HG02870 (cell line): Measurements from ENCODE around the gene RARB.

Experiments used
- ATAC-seq: cut with Tn5 transposase; IDR thresholded peaks from one replicate; pipeline ENCODE4 v1.9.1; 2021; ENCODE audit warnings: mild to moderate bottlenecking, moderate library complexity; ENCODE audit not compliant: unreplicated experiment

Gene RARB

DNA sequence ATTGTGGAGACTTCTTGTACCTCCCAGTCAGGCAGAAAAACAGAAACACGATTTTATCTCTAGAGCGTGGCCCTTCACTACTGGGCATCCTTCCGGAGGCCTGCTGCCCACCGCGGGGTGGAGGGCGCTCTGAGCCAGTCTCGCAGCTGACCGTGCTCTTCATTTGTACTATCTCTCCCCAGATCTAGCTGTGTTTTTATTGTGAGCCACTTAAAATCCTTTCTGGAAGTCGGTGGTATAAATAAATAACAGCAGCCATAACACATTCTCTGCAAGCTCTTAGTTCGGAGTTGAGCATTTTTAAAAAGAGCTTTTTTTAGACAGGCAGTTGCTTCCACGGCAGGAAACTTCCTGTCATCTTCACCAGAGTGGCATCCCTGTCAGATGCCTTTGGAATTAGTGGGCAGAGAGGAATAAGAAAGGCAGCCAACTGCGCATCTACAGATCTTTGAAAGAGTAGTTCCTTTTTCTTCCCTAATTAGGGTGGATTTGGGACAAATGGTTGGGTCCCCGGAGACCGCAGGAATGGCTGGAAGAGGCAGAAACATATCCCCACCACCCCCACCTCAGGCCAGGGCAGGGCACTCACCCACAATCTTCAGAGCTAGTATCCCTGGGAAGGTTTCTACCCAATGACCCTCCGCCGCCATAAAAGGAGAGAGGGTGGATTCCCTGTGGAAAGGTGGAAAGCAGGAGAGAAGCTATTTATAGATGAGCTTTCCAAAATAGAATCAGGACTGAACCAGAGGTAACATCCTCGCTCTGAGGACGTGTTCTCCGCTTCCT lies 145.5 kb downstream of the RARB start:
- ATAC-seq: no peak

DNA sequence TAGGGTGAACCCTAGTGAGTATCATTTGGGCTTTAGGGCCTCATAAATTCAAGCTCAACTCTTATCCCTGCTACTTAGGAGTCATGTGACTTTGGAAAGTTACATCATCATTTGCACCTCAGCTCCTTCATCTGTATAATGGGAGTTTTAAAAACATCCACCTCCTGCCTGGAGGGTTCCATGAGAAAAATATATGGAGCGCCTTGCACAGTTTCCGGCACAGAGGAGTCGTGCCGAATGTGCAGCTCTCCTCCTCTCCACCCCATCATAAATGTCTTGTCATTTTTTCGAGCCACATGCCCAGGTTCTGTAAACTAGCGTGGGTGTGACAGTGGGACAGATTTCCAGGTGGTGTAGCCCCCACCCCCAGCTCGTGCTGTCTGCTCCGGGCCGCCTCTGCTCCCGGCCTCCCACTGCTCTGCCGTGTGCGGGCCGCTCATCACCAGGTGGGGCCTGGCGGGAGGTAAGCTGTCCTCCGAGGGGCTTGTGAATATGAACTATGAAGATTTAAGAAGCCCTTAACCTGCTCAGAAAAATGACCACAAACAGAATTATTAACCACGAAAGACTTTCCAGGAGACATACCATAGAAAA lies 146.2 kb downstream of the RARB start:
- no peak for ATAC-seq

DNA sequence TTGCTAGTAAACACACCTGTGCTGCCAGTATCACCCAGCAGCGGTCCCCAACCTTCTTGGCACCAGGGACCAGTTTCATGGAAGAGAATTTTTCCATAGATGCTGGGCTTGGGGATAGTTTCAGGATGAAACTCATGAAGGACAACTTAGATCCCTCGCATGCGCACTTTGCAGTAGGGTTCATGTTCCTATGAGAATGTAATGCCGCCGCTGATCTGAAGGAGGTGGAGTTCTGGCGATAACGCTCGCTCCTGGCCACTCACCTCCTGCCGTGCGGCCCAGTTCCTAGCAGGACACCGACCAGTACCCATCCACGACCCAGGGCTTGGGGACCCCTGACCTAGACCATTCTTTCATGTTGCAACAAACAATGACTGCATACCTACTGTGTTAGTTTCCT lies 146.9 kb downstream of the RARB start:
- ATAC-seq: no peak

DNA sequence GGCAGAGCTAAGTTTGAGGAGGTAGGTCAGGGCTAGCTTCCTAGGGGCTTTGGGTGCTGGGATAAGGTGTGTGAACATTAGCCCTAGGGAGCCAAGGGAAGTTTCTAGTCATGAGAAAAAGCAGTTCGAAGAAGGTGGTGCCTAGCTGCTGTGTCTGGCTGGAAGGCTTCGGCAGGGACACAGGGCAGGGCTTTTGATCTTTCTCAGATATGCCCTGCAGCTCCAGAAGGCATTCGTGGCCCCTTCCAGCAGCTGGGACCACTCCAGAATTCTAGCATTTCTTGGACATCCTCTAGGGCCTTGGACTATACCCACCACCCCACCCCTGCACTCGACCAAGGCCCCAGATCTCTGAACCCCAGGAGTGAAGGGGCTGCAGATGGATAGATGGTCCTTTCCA lies 148.1 kb downstream of the RARB start:
- no peak for ATAC-seq

DNA sequence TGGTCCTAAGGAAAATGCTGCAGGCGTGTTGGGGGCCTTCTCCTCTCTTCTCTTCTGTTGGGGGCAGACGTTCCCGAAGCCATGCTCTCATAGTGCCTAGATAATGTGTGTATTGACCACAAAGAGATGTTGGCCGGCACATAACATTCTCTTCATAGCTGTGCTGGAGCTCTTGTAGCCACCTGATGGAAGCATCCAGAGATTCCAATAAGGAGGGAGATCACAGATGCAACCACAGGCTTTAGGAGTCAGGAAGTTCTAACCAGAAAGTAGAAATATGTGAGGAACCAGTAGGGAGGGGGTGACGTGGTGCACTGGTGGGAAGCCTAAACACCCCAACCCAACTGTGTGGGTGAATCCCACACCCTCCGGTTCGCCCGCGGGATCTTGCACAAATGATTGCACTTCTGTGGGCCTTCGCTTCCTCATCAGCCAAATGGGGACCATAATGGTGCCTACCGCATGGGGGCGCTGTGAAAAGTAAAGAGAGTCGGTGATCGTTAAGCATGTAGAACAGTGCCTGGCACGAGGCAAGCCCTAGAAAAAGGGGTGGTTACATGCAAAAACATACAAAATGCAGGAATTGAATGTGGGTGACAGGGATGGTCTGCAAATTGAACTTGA lies 148.9 kb downstream of the RARB start:
- ATAC-seq: no peak

DNA sequence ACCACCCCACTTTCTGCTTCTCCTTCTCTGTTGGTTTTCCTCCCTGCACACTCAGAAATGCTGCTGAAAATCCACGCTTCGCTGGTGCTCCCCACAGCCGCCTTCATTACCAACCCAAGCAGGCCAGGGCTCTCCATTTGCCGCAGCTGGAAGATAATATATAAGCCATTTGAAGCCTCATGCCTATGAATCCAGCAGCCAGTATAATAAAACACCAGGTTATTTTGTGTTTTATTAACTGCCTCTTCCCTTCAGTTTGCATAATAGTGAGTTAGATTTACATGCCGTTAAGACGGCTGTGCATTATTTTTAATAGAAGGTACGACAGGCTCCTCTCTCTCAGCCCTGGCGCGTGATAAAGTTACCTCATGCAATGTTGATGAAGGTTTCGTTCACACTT lies 150.0 kb downstream of the RARB start:
- ATAC-seq: no peak

DNA sequence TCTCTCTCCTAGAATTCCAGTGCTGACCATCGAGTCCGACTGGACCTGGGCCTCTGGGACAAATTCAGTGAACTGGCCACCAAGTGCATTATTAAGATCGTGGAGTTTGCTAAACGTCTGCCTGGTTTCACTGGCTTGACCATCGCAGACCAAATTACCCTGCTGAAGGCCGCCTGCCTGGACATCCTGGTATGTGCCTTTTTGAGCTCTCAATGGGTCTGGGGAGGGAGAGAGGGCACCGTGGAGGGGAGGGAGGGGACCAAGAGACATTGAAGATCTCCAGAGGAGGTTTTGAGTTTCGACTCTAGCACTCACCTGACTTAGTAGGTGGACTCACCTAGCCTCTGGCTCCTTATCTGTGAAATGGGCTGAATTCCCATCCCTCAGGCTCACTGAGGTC lies 152.5 kb downstream of the RARB start:
- no peak for ATAC-seq

DNA sequence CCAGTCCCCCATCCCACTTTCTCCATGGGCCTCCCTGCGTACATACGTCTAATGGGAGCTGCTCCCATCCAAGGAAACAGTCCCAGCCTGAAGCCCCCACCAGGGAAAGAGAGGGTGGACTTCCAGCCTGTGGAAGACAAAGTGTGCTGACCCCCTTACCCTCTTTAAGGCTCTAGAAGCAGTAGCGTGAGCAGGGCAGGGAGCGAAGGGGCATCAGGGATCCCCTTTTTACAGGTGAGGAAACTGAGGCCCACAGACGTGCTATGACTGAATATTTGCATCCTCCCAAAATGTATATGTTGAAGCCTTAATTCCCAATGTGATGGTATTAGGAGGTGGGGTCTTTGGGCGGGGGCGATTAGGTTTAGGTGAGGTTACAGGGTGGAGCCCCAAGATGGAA lies 153.3 kb downstream of the RARB start:
- ATAC-seq: no peak

DNA sequence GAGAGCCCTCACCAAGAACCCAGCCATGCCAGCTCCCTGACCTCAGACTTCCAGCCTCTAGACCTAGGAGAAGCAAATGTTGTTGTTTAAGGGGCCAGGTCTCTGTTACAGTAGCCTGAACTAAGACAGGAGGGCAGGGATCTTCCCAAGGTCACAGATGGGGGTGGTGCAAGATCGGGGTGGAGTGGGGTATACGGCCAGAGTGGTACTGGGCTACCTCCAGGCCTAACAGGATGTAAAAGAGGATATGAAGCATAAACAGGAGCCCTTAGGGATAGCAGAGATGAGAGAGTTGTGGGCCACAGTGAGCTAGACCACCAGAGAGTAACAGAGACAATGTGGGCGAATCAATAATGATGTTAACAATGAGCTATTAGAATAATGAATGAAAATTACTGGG lies 153.8 kb downstream of the RARB start:
- no peak for ATAC-seq

DNA sequence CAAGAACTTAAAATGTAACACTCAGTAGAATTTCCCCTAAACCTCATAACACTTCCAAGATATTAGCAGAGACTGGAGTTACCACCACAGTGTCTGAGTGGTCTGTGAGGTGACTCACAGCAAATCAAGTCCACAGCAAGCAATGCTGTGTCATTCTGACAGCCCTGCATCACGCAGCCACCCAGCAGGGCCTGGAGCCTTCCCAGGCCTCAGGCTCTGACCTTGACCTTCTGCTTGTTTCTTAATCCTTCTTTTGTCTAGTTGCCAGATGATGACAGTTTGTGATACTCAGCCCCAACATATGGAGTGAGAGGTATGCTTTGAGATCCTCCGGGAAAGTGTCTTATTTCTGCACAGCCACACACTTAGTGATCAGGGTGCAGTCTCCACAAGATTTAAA lies 154.2 kb downstream of the RARB start:
- ATAC-seq: no peak

DNA sequence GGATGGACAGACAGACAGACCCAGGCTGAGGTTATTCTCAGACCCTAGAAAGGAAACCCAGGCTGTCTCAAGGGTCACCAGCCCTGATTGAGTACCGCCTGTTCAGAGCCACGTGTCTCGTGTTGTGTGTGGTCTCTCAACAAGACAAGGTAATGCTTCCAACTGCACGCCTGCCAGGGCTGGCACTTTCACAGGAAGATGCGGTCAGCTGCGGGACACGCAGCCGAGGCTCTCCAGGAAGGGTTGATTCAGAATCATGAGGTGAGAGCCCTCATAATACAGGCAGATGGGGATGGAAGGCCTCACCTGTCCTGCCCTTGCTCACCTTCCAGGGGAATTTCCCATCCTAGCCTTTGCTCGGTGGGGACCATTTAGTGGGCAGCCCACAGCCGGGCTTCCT lies 155.3 kb downstream of the RARB start:
- no peak for ATAC-seq

DNA sequence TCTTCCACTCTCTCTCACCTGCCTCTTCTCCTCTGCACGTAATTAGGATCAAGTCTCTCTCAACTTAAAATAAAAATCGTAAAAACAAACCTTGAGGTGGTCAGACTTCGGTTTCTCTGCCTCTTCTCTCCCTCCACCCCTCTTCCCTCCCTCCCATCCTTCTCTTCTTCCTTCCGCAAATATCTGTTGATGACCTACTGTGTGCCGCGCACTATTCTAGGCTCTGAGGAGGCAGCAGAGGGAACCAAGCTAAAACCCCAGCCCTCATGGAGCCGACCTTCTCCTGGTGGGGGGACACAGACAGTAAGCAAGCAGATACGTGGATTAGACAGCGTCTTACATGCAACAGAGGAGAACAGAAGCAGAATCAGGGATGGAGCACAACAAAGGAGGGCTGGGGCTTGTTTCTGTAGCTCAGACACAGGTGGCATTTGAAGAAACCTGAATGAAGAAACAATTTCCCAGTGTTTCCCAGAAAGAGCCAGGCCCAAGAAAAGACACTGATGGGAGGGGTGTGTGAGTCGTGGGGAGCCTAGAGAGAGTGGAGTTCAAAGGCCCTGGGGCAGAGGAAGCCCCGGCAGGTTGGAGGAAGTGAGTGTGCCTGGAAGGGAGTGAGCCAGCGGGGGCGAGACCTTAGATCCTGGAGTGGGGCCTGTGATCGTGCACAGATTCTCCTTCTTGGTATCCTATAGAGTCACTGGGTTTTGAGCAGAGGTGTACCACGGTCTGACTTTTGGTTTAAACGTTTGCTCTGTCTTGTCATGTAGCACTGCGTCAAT lies 156.1 kb downstream of the RARB start:
- no peak for ATAC-seq

DNA sequence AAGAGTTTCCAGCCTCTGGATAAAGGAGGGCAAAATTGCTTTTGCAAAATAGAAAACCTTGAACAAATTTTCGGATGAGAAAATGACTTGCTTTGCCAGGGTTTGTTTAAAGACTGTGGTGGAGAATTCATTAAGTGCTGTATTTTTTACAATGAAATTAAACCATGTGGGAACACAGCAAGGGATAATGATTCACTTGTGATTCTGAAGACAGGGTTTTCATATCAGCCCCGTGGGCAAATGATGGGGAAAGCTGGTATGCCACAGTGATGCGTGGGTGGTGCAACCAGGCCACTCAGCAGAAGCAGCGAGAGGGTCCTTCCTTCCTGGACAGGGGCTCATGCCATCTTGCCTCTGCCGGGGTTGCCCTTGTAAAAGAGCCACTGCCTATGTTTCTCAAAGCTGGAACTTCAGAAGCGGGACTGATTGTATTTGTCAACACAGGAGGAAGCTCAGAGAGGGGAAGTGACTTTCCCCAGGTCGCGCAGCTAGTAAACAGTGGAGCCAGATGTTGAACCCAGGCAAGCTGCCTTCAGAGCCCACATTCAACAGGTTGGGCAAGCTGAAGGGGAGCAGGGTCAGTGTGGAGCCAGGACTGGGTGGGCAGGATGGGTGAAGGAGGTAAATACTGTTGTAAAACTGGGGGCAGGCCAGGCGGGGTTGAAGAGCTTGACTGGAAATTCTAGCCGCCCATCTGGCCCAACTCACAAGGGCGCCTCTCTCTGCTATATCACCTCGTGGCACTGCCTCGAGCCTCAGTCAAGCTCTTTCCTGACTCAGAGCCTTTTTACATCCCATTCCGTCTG lies 157.5 kb downstream of the RARB start:
- ATAC-seq: no peak

DNA sequence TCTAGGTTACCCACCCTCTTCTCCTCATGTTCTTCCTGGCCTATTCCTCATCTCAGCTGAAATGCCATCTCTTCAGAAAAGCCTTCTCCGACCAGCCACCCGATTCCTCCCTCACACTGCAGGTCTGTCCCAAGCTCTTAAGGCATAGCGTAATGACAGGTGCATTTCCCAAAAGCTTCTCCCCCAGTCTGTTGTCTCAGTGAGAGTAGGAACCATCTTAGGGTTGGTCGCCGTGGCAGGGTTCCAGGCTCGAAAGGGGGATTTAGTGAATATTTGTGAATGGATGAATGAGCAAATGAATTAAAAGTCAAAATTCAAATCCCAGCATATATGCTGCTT lies 158.1 kb downstream of the RARB start:
- ATAC-seq: no peak

DNA sequence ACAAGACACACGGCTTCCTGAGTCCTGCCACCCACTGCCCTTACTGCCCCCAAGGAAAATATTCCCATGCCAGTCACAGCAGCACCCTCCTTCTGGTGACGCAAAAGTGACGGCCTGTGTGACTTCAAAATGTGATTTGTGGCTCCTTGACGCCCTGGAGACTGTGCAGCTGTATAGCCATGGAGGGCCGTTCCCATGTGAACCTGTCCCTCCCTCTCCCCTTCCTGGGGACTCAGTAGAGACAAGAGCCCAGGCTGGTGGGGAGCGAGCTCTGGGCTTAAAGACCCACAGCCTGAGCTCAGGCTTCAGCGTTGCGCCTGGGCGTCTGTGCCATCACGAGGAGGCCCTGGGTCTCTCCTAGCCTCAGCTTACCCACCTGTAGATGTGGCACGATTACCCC lies 158.5 kb downstream of the RARB start:
- ATAC-seq: no peak

DNA sequence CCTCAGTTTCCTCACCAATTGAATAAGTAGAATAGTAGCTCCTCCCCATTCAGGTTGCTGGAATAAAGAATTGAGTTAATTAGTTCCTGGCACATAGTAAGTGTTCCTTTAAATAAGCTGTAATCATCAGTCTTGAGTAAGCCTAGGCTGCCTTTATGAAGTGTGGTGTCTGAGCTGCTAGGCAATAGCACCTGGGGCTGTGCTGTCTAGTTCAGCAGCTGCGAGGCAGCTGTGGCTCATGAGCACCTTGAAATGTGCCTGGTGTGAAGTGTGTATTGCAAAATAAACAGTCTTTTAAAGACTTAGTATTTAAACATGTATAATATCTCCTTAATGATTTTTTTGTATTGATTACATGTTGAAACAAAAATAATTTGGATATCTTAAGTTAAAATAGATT lies 159.0 kb downstream of the RARB start:
- ATAC-seq: no peak

DNA sequence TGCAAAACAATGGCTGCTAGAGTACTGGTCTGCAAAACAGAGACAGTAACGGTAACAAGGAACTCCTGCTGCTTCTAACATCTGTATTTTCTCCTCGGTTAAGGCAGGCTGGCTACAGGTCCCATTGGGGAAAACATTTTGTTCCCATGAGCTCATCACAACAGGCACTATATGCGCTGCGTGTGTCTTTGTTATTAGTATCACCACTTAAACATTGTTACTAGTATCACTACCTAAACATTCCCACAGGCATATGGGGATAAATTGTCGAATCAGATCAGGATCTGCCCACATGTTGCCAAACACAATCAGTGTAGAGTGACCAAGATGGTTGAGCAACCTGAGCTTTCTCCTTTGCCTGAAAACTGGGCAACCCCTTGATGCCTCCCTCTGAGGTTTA lies 159.5 kb downstream of the RARB start:
- ATAC-seq: no peak

DNA sequence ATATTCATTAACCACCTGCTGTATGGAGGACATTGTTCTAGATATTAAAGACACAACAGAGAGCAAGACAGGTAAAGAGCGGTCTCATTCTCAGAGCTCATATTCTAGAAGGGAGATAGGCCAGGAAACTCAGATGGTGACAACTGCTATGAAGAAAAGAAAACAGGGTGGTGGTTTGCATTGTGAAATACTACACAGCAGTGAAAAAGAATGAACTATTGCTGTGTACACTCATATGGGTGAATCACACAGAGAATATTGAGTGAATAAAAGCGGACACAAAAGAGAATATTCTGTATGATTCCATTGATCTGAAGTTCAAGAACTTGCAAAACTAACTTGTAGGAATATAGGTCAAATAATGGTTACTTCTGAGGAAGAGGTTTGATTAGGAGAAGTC lies 159.9 kb downstream of the RARB start:
- ATAC-seq: no peak

DNA sequence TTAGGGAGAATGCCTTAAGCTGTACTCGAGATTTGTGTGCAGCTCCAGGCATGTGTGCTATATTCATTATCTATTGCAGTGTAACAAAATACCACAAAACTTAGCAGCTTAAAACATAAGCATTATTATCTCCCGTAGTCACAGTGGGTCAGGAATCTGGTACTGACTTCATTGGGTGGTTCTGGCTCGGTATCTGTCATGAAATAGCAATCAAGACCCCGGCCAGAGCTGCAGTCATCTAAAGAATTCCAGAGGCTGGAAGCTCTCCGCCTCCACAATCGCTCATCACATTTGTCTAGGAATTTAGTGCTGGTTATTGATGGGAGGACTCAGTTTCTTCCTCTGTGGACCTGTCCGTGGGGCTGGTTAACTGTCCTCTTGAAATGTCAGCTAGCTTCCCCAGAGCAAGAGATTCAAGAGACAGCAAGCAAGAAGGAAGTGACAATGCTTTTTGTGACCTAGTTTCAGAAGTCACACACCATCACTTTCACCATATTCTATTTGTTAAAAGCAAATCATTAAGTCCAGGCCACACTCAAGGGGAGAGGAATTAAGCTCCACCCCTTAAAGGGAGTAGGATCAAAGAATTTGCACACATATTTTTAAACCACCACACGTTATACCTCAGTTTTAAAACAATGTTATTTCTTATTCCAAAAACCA lies 160.5 kb downstream of the RARB start:
- no peak for ATAC-seq

DNA sequence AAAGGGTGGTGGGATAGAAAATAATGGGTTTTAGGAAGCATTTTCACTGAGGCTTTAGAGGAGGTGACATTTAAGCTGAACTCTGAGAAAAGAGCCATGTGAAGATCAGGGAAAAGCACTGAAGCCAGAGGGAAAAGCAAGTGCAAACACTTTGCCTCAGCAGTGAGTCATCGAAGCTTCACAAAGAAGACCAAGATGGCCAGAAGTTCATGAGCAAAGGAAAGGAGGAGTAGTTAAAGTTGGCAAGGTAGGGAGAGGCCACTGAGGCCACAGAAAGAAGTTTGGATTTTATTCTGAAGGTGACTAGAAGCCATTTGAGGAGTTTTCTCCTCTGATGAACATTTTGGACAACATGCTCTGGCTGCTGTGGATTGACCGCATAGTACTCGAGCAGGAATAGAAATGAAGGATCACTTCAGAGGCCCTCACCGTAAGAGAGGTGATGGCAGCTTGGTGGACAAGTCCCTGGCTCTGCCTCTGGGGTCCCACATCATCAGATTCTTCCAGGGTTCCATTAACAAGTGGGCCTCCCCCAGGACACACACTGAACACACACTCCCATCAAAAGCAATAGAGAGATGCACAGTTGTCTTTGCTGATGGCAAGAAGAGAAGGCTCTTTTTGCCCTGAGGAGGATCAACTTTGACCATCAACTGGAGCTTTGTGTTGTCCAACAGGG lies 161.2 kb downstream of the RARB start:
- ATAC-seq: no peak
